Sciatic nerve (tissue), 2 donors: ENCODE data around the gene MOCS3. TPM values are rescaled to one million over a fixed set of nuclear protein-coding genes. Genes with fewer than 3 reads are reported as not detected.

Experiments
- ATAC-seq: fragments of 200-7000 bp; cut with Tn5 transposase; one replicate; pipeline ENCODE4 v1.9.1; 2020; ENCODE audit warnings: mild to moderate bottlenecking, moderate library complexity
- DNase-seq: peaks from one replicate; pipeline ENCODE4 v3.0.0-alpha.2; 2020; ENCODE audit warnings: low spot score
- intact Hi-C: fragments of 100-400 bp; cut with DNase I; formaldehyde crosslinking; loops from one replicate; pipeline ENCODE4 v1.14.2; 2022
- total RNA-seq: library from RNA; stranded (reverse); fragmentation: NEBNext Ultra II Directional; extraction: Animal tissue kit (Norgen Biotek cat#: 25700); gene quantifications from one replicate; pipeline ENCODE4 v1.2.1, GENCODE V29; 2021
- donor health status: DM: no; HTN: no; CAD: no.
- donor health status: DM: no; HTN: no; CAD: no.

The MOCS3 gene
- total RNA-seq, 1 donor from 2014 or later: 3.1 TPM

DNA sequence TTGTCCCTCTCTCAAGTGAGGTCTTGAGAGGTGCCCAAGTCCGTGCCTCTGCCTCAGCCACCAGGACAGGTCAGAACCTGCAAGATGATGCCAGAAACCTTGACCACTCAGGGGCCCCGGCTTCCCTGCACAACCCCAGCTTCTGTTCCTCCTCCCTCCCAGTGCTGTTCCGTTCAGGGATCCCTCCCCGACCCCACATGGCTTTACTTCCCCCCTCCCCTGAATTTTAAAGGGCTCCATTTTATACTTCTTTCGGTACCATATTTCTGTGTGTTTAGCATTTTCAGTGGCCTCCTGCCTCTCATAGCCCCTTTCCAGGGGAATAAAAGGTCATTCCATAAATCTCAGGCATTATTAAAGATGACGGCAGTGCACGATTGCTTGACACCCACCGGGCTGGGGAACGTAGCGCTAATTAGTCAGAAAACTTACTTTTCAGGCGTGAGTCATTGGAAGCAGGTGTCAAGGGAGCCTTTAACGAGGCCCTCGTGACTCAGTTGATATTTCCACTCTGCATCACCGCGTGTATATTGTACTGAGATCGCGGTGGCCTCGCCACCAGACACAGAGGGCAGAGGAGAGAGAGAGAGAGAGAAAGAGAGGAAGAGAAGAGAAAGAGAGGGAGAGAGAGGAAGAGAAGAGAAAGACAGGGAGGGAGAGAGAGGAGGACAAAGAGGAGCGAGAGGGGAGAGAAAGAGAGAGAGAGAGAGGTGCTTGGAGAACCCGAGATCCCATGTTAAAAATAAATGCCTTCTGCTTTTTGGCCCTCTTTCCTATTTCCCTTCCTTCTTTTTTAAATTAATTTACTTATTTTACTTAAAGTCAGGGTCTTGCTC lies 43.0 kb downstream of the MOCS3 start:
- ATAC-seq (no peak), DNase-seq (no peak)
- intact Hi-C loops: no loop called here

GRCh38 chr20:51002633-51003032 lies 44.0 kb downstream of the MOCS3 start:
- no peak for ATAC-seq
- intact Hi-C loops: no loop called here
- no peak for DNase-seq

DNA sequence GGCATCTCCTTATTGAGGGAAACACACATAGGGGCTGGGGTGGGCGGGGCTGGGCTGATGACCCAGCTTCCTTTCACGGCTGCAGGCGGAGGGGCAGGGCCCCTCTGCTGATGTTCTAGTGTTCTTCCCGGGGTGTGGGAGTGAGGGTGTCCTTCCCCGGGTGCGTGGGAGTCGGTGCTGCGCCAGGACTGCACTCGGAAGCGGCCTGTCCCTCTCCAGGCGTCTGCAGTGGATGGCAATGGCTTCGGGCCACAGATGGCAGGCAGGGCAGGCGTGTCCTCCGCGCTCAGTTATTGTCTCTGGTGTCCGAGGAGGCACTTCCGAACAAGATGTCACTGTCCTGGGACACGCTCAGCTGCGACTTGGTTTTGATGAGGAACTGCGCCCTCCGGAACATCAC lies 45.1 kb downstream of the MOCS3 start:
- intact Hi-C loops: no loop called here
- DNase-seq: no peak
- ATAC-seq: no peak

- no peak for ATAC-seq
- DNase-seq: no peak
- intact Hi-C loops: no loop called here
These were observed 45.7 kb downstream of the MOCS3 start for GRCh38 chr20:51004305-51004727.

GRCh38 chr20:51004781-51005180 lies 46.2 kb downstream of the MOCS3 start:
- ATAC-seq: no peak

GRCh38 chr20:51005214-51005613 lies 46.6 kb downstream of the MOCS3 start:
- intact Hi-C loops: no loop called here
- no peak for ATAC-seq
- no peak for DNase-seq

More at GRCh38 chr20:51004781-51005180, 46.2 kb downstream of the MOCS3 start:
- no peak for DNase-seq
- intact Hi-C loops: no loop called here

DNA sequence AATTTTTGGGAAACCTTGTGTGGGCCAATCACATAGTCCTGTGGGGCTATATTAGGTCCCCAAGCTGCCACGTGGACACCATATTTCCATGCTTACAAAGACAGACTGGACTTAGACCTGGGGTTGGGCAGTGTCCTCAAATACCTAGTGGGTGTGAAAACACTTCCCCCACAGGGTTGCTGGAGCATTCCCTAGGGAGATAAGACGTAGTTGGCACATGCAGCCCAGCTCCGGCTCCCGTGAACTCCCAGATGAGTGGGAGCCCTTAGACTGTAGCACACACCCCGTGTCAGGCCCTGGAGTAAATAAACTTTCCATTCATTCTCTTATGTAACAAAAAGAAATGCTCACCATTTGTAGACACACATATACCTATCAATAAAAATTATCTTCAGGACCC lies 50.1 kb downstream of the MOCS3 start:
- intact Hi-C loops: no loop called here
- DNase-seq (no peak), ATAC-seq (no peak)

GRCh38 chr20:51009303-51010042 lies 50.9 kb downstream of the MOCS3 start:
- ATAC-seq (no peak), DNase-seq (no peak)
- intact Hi-C loops: no loop called here

DNA sequence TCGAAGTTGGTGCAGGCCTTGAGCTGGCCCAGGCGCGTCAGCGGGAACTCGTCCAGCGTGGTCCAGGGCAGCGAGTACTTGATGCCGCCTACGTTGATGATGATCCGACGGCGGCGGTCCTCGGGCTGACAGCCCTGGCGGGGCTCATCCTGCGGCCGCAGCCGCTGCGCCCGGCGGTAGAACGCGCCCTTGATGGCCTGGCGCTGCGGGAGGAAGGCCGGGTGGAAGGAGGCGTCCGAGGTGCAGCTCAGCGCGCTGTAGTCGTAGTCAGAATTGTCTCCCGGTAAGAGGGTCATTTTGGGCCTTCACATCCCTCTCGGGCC lies 51.4 kb downstream of the MOCS3 start:
- ATAC-seq: no peak
- DNase-seq: no peak
- intact Hi-C loops: no loop called here

- intact Hi-C loops: no loop called here
- no peak for DNase-seq
- ATAC-seq: no peak
These were observed 52.3 kb downstream of the MOCS3 start for GRCh38 chr20:51010932-51011331.

DNA sequence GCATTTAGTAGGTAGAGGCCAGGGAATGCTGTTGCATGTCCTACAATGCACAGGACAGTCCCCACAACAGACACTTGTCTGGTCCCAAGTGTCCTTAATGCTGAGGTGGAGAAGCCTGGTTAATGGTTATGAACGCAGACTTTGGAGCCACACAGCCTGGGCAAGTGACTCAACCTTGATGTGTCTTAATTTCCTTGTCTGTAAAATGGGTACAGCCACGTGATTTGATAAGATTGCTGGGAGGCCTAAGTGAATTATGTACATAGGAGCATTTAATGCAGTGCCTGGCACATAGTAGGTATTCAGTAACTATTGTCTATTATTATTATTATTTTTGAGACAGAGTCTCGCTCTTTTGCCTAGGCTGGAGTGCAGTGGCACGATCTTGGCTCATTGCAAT lies 52.9 kb downstream of the MOCS3 start:
- DNase-seq: no peak
- ATAC-seq: no peak
- intact Hi-C loops: no loop called here

DNA sequence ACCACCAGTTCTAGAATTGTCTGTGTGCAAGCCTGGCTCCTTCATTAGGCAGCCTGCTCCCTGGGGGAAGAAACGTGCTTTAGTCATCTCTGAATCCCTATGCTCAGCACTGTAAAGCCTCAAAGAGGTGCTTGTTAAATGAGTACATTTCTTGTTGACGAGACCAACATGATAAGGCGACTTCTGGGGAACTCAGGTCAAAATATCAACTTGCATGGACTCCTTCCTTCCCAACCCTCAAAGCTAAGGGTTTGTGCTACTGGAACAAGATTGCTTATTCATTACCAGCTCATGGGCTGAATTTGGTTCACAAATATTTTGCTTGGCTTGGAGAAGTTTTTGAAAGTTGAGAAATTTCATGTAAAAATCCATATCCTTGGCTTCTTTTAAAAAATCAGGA lies 53.7 kb downstream of the MOCS3 start:
- intact Hi-C loops: no loop called here
- ATAC-seq: no peak
- no peak for DNase-seq

Other genes with a start within 250 kb of the MOCS3 start
- gene PARD6B, start 227.2 kb upstream of the MOCS3 start, total RNA-seq: 5.7 TPM
- gene BCAS4, start 163.8 kb upstream of the MOCS3 start, total RNA-seq: 4.8 TPM
- 57.6 TPM for gene ADNP, start 27.4 kb upstream of the MOCS3 start, total RNA-seq
- 32.9 TPM for gene DPM1, start 286 bp upstream of the MOCS3 start, total RNA-seq
- 3.5 TPM for gene KCNG1, start 64.3 kb downstream of the MOCS3 start, total RNA-seq